Stomach (tissue), 9 donors: ENCODE results near the gene SH2B2. TPM values are rescaled to one million over a fixed set of nuclear protein-coding genes. Genes with fewer than 3 reads are reported as not detected.

Experiments used
- DNase-seq, 2 donors: peaks; one replicate each; pipeline versions ENCODE4 v3.0.0 to v3.0.0-alpha.2; 2013 to 2019
- H3K27ac ChIP-seq, 5 donors: fragments of 200-600 bp in 4 of 5; sonication (generic) in 4 of 5; one replicate each; pipeline ENCODE4 v1.5.1; 2013 to 2019; ENCODE audit warnings: mild to moderate bottlenecking in 1 of 5, moderate library complexity in 1 of 5
- H3K27me3 ChIP-seq, 3 donors: fragments of 200-600 bp; sonication (generic); one replicate each; pipeline ENCODE4 v1.5.1; 2017 to 2019; ENCODE audit warnings: mixed run types in 1 of 3
- H3K36me3 ChIP-seq, 4 donors: fragments of 200-600 bp; sonication (generic); 1 replicate in 3 of 4; 2 replicates in 1 of 4; pipeline ENCODE4 v1.5.1; 2016 to 2019
- H3K4me1 ChIP-seq, 4 donors: fragments of 200-600 bp; sonication (generic); one replicate each; pipeline ENCODE4 v1.5.1; 2016 to 2019
- H3K4me3 ChIP-seq, 4 donors: fragments of 200-600 bp; sonication (generic) in 3 of 4; one replicate each; pipeline ENCODE4 v1.5.1; 2016 to 2019; ENCODE audit warnings: mild to moderate bottlenecking in 1 of 4
- H3K9me3 ChIP-seq, 4 donors: fragments of 200-600 bp; sonication (generic); one replicate each; pipeline ENCODE4 v1.5.1; 2016 to 2019
- EP300 ChIP-seq: sonication (generic); formaldehyde crosslinking; IDR thresholded peaks from one replicate; pipeline ENCODE4 v1.6.1; 2017; ENCODE audit warnings: antibody characterized with exemption
- POLR2A ChIP-seq, 4 donors: fragments of 450-650 bp; IDR thresholded peaks; one replicate each; pipeline ENCODE4 v1.6.1; 2016; ENCODE audit warnings: antibody characterized with exemption in 4 of 4, control low read depth in 2 of 4, mild to moderate bottlenecking in 1 of 4, moderate library complexity in 1 of 4
- POLR2AphosphoS5 ChIP-seq, 3 donors: sonication (generic); formaldehyde crosslinking; IDR thresholded peaks; one replicate each; pipeline ENCODE4 v1.6.1; 2016; ENCODE audit warnings: antibody characterized with exemption in 3 of 3
- WGBS, 5 donors: extraction: QIAGEN DNeasy Blood & Tissue Kit in 3 of 5; methylation state at CpG; one replicate each; pipeline versions ENCODE4 v1.1.5 to v1.1.7; 2013 to 2018; 5-methylcytosine and 5-hydroxymethylcytosine counted together
- intact Hi-C: fragments of 100-400 bp; cut with DNase I; formaldehyde crosslinking; loops from one replicate; pipeline ENCODE4 v1.15.1; 2023; ENCODE audit warnings: low total_unique reads
- polyA plus RNA-seq, 3 donors: library from polyadenylated mRNA; stranded (reverse); fragments of 200-250 nt; gene quantifications; one replicate each; pipeline ENCODE4 v1.2.3, GENCODE V29; 2013
- total RNA-seq, 5 donors: library from RNA; depleted of rRNA; stranded (reverse); fragments of >200 nt; gene quantifications; one replicate each; pipeline versions ENCODE4 v1.1.0 to v1.2.3, GENCODE V29; 2014 to 2016
- TF ChIP-seq, protein P1 (sequence below), 7 experiments: fragments of 450-650 bp in 4 of 7; fragments of 200-600 bp in 3 of 7; sonication (generic) in 3 of 7; IDR thresholded peaks; one replicate each; pipeline ENCODE4 v1.5.1; 2016 to 2019; ENCODE audit warnings: antibody characterized with exemption in 7 of 7, control low read depth in 2 of 7, mild to moderate bottlenecking in 1 of 7
- donor health status: healthy with polysubstance abuse.
- donor health status: Bipolar disorder and iron deficiency.
- donor health status: healthy.

The SH2B2 gene
- total and polyA plus RNA-seq, 8 donors: 0.37 to 11.1 (median 2.7) TPM; not detected in 1

DNA sequence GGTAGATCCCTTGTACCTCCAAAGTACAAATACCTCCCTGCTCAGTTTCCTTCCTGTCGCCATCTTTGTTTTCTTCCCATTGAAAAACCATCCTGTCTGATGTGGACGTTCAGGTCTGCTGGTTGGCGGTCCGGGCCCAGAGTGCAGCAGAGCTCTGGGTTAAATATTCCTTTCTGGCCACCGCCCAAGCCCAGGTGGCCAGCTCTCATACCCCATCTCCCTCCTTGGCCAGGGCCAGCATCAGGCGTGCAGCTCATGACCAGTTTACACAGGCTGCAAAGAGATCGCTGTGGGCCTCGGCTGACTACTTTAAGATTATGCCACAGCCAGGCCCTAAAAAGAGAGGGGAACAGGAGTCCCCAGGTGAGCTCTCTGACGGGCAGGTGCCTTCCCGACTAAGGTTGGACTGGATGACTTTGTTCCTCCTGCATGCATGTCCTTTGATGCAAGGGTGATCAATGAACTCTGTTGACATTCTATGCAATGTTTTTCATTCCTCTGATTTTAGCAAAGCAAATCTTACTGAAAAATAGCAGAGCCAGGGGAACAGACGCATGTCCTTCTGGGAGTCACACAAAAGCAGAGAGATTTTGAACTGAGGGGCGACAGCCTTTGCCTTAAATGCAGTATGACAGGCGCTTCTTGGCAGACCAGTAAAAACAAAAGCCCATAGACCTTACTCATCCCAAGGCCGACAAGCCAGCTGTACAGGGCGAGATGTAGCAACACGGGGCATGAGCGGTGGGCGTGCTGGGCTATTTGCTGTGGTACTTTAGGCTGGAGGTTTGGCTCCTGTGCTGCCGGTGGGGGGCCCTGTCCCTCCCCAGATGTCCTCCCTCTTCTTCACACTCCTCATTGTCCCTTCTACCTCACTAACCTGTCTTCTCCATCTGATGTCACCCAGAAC lies 33.3 kb upstream of the SH2B2 start:
- TF ChIP-seq POLR2AphosphoS5 (IDR thresholded peaks at IDR 0.05): no peak
- TF ChIP-seq EP300: no peak
- TF ChIP-seq POLR2A (IDR thresholded peaks at IDR 0.05): no peak
- TF ChIP-seq, protein P1, sequence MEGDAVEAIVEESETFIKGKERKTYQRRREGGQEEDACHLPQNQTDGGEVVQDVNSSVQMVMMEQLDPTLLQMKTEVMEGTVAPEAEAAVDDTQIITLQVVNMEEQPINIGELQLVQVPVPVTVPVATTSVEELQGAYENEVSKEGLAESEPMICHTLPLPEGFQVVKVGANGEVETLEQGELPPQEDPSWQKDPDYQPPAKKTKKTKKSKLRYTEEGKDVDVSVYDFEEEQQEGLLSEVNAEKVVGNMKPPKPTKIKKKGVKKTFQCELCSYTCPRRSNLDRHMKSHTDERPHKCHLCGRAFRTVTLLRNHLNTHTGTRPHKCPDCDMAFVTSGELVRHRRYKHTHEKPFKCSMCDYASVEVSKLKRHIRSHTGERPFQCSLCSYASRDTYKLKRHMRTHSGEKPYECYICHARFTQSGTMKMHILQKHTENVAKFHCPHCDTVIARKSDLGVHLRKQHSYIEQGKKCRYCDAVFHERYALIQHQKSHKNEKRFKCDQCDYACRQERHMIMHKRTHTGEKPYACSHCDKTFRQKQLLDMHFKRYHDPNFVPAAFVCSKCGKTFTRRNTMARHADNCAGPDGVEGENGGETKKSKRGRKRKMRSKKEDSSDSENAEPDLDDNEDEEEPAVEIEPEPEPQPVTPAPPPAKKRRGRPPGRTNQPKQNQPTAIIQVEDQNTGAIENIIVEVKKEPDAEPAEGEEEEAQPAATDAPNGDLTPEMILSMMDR (IDR thresholded peaks at IDR 0.05): no peak
- no peak for DNase-seq

DNA sequence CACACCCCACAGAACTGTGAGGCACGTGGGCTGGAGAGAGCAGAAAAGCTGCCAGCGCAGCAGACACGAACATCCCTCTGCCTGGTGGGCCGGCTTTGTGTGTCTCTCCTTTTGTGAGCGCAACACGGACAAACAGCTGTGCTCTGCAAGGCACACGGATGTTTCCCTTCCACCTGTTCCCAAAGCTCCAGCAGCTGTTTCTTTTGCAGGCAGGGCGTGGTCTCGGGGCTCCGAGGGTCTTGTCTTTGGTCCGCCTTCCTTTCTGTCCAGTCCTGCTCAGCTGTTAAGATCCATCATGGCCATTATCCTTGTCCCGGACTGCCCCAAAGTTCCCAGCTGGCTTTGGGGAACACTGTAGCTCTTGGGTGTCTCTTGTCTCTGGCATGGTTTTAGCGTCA lies 32.7 kb upstream of the SH2B2 start:
- intact Hi-C loops: no loop called here
- H3K27ac ChIP-seq: no peak overlapping the region
- H3K27me3 ChIP-seq: no peaks in the 10 kb centered on the region
- WGBS, 5 donors: 87 to 93% (median 89%) methylated on average over 13 of the region's 13 CpGs
- H3K4me3 ChIP-seq: no peak overlapping the region
- no peak for DNase-seq
- TF ChIP-seq POLR2A (IDR thresholded peaks at IDR 0.05) (no peak), POLR2AphosphoS5 (IDR thresholded peaks at IDR 0.05) (no peak), EP300 (no peak)
- TF ChIP-seq, protein P1 (IDR thresholded peaks at IDR 0.05): no peak
- no peaks in the 10 kb centered on the region for H3K9me3 ChIP-seq
- H3K36me3 ChIP-seq: peaks cover 4 to 41% (median 36%) of the 10 kb centered on the region in 4 donors
- H3K4me1 ChIP-seq: no peaks in the 10 kb centered on the region

More for the DNA sequence above, 33.3 kb upstream of the SH2B2 start:
- Histone ChIP-seq H3K9me3 (no peaks in the 10 kb centered on the region), H3K27ac (no peak overlapping the region), H3K4me1 (no peaks in the 10 kb centered on the region), H3K36me3 (peaks cover 7 to 46% (median 40%) of the 10 kb centered on the region in 4 donors), H3K4me3 (no peak overlapping the region), H3K27me3 (no peaks in the 10 kb centered on the region)
- WGBS, 5 donors: 89 to 94% (median 92%) methylated on average over 19 of the region's 19 CpGs
- intact Hi-C loops: no loop called here

DNA sequence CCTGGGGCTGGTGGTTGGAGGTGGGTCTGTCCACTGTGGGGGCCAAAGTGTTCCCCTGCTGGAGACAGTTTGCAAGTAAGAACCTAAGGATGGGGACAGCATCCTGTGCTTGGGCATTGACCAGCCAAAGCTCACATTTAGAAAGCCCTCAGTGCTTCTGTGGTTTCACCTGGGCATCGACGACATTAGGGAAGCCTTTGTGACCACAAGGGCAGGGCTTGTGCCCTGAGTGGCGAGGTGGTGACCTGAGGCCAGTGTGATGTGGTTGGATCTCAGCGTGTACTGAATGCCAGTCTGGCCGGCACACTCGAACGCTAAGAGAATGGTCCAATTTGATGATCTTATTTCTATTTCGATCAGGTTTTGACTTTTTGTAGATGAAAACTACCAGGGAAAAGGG lies 32.1 kb upstream of the SH2B2 start:
- peaks cover 0 to 36% (median 30%) of the 10 kb centered on the region in 4 donors for H3K36me3 ChIP-seq
- no peaks in the 10 kb centered on the region for H3K4me1 ChIP-seq
- no peaks in the 10 kb centered on the region for H3K27me3 ChIP-seq
- TF ChIP-seq, protein P1 (IDR thresholded peaks at IDR 0.05): no peak
- no peak for TF ChIP-seq POLR2AphosphoS5 (IDR thresholded peaks at IDR 0.05)
- no peak for TF ChIP-seq POLR2A (IDR thresholded peaks at IDR 0.05)
- TF ChIP-seq EP300: no peak
- intact Hi-C loops: no loop called here
- WGBS, 5 donors: 84 to 92% (median 90%) methylated on average over 8 of the region's 8 CpGs
- H3K9me3 ChIP-seq: no peaks in the 10 kb centered on the region
- no peak overlapping the region for H3K27ac ChIP-seq
- no peak for DNase-seq
- no peak overlapping the region for H3K4me3 ChIP-seq

DNA sequence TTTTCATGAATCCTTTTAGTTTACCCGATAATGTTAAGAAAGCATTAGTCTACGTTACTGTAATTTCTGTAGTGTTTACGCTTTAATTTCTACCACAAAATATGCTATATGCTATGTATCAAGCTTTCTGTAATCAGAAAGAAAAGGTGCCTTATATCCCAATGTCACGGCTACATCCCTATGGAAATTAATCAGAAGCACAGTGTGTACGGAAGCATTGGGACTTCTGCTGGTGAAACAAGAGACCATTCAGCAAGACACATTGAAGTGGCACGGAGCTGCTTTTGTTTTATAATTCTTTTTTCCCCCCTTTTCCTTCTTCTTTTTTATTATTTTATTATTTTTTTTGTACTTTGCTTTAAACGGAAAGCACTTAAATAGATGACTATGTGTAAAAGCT lies 31.2 kb upstream of the SH2B2 start:
- 90 to 94% (median 93%) methylated on average over 7 of the region's 7 CpGs for WGBS, 5 donors
- no peak overlapping the region for H3K4me3 ChIP-seq
- H3K27me3 ChIP-seq: no peaks in the 10 kb centered on the region
- no peak overlapping the region for H3K27ac ChIP-seq
- intact Hi-C loops: no loop called here
- H3K9me3 ChIP-seq: no peaks in the 10 kb centered on the region
- DNase-seq: no peak
- peaks cover 0 to 26% (median 20%) of the 10 kb centered on the region in 4 donors for H3K36me3 ChIP-seq
- TF ChIP-seq POLR2A (IDR thresholded peaks at IDR 0.05) (no peak), POLR2AphosphoS5 (IDR thresholded peaks at IDR 0.05) (no peak), EP300 (no peak)
- TF ChIP-seq, protein P1 (IDR thresholded peaks at IDR 0.05): no peak
- no peaks in the 10 kb centered on the region for H3K4me1 ChIP-seq
